ENCODE measurements around the gene TRIM16.
A peak's percentile ranks its signal among the peaks of the same experiment; 100 is the strongest.
"Not testable (repeated sequence)": the region's sequence is repeated elsewhere in the genome, so short reads cannot be mapped to it uniquely, and the experiment has no call there.

TRIM16 gene

GRCh38 chr17:15683824-15684478, at the start of gene TRIM16:
Gene TRIM16 (minus strand): TSS chr17:15684311. CDS start chr17:15651609, 32,702 bp downstream.
- DNase-seq, result peak; percentile 30 to 77

GRCh38 chr17:15733174-15733789, 49.2 kb upstream of the TRIM16 start:
- DNase-seq, result not testable (repeated sequence)

- not testable (repeated sequence) for DNase-seq
These were observed 47.8 kb upstream of the TRIM16 start, which contains the start of gene TBC1D26 for GRCh38 chr17:15731900-15732299. Gene TBC1D26 (plus strand): TSS chr17:15732283. CDS start chr17:15735349, 3,066 bp downstream.

- not testable (repeated sequence) for DNase-seq
These were observed 46.4 kb upstream of the TRIM16 start for GRCh38 chr17:15730535-15730934.

GRCh38 chr17:15716601-15717563, 32.8 kb upstream of the TRIM16 start:
- not testable (repeated sequence) for DNase-seq

GRCh38 chr17:15708879-15709278, 24.8 kb upstream of the TRIM16 start:
- not testable (repeated sequence) for DNase-seq

- not testable (repeated sequence) for DNase-seq
These were observed 20.7 kb upstream of the TRIM16 start for GRCh38 chr17:15704813-15705212.

GRCh38 chr17:15704239-15704638, 20.1 kb upstream of the TRIM16 start:
- DNase-seq, result not testable (repeated sequence)

GRCh38 chr17:15699937-15700336, 15.8 kb upstream of the TRIM16 start:
- not testable (repeated sequence) for DNase-seq

- DNase-seq, result peak; percentile 98 to 99
These were observed 15.4 kb upstream of the TRIM16 start, which contains the start of gene ZNF286A for GRCh38 chr17:15699413-15699924. Gene ZNF286A (plus strand): TSS chr17:15699752. CDS start chr17:15700330, 578 bp downstream.

- DNase-seq, result peak in 1 of 2 donors; percentile 20
These were observed 14.9 kb upstream of the TRIM16 start for GRCh38 chr17:15698967-15699366.

GRCh38 chr17:15687494-15687893, 3.4 kb upstream of the TRIM16 start:
- not testable (repeated sequence) for DNase-seq

- not testable (repeated sequence) for DNase-seq
These were observed 976 bp downstream of the TRIM16 start for GRCh38 chr17:15683135-15683534.

GRCh38 chr17:15675991-15676390, 8.1 kb downstream of the TRIM16 start:
- not testable (repeated sequence) for DNase-seq

GRCh38 chr17:15674640-15675039, 9.5 kb downstream of the TRIM16 start:
- not testable (repeated sequence) for DNase-seq

- DNase-seq, result not testable (repeated sequence)
These were observed 14.6 kb downstream of the TRIM16 start for GRCh38 chr17:15669526-15669925.

GRCh38 chr17:15663691-15664090, 20.4 kb downstream of the TRIM16 start:
- DNase-seq, result no peak

GRCh38 chr17:15663176-15663575, 20.9 kb downstream of the TRIM16 start:
- DNase-seq, result no peak

GRCh38 chr17:15662681-15663080, 21.4 kb downstream of the TRIM16 start:
- no peak for DNase-seq

- no peak for DNase-seq
These were observed 24.0 kb downstream of the TRIM16 start for GRCh38 chr17:15660077-15660476.

GRCh38 chr17:15659663-15660062, 24.4 kb downstream of the TRIM16 start:
- DNase-seq, result no peak

- no peak for DNase-seq
These were observed 24.9 kb downstream of the TRIM16 start for GRCh38 chr17:15659236-15659635.

GRCh38 chr17:15658296-15658695, 25.8 kb downstream of the TRIM16 start:
- DNase-seq, result no peak

Data from hippocampal formation (tissue), 2 donors.